GM18873 (cell line): ENCODE results near the gene RETREG3.
"Not testable (repeated sequence)": the region's sequence is repeated elsewhere in the genome, so short reads cannot be mapped to it uniquely, and the experiment has no call there.

Experiments
- ATAC-seq: cut with Tn5 transposase; IDR thresholded peaks from one replicate; pipeline ENCODE4 v1.9.1; 2021; ENCODE audit warnings: mild to moderate bottlenecking, moderate library complexity, moderate number of reproducible peaks; ENCODE audit not compliant: unreplicated experiment, low FRiP score

Gene RETREG3

DNA sequence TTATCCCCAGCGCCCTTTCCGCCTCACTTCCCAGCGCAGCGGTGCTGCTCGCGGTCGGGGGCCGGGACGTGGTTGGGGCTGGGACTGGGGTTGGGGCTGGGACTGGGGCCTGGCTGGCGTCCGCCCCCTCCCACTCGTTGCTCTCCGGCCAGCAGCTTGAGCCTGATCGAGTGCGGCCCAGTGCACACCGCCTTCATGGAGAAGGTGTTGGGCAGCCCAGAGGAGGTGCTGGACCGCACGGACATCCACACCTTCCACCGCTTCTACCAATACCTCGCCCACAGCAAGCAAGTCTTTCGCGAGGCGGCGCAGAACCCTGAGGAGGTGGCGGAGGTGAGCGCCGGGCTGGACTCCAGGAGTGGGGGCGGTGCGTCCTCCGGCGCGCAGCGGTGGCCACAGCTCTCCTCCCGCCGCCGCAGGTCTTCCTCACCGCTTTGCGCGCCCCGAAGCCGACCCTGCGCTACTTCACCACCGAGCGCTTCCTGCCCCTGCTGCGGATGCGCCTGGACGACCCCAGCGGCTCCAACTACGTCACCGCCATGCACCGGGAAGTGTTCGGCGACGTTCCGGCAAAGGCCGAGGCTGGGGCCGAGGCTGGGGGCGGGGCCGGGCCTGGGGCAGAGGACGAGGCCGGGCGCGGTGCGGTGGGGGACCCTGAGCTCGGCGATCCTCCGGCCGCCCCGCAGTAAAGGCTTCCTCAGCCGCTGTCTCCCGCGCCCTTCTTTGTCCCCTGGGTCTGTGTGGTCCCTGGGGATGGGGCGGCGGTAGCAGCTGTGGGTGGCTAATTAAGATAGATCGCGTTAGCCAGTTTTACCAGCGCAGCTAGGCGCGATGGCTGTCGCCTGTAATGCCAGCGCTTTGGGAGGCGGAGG lies 54.7 kb downstream of the RETREG3 start:
- no peak for ATAC-seq

DNA sequence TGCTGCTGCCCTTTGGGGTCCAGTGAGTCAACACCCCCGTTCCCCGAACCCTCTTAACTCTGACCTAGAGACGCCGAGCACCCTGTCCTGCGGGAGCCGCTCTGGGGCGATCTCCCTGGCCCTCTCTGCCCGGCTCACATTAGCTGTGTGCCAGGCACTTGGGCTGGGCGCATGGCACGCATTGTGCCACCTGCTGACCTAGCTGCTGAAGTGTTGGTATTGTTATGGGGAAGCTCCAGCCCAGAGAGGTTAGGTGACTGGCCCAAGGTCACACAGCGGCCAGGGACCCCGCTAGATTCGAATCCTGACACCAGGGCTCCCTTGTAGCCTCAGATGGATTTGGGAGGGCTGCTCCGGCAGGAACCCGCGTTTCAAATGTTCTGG lies 55.3 kb downstream of the RETREG3 start:
- no peak for ATAC-seq

DNA sequence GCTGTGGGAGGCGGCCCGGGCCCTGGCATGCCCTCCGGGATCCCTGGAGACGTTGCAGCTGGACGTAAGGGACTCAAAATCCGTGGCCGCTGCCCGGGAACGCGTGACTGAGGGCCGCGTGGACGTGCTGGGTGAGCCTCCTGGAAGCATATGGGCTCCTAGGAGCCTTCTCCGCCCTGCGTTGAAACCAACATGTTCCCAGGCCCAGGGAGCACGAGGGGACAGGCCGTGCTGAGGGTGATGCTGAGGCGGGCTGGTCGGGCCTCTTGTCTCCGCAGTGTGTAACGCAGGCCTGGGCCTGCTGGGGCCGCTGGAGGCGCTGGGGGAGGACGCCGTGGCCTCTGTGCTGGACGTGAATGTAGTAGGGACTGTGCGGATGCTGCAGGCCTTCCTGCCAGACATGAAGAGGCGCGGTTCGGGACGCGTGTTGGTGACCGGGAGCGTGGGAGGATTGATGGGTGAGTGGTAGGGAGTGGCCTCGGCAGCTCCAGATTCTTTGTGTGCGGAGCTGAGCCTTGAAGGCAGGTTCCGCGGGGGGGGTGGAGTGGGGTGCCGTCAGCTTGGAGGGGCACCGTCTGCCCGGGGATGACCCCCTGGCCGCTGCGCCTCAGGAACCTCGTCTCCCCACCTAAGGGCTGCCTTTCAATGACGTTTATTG lies 55.9 kb downstream of the RETREG3 start:
- no peak for ATAC-seq

DNA sequence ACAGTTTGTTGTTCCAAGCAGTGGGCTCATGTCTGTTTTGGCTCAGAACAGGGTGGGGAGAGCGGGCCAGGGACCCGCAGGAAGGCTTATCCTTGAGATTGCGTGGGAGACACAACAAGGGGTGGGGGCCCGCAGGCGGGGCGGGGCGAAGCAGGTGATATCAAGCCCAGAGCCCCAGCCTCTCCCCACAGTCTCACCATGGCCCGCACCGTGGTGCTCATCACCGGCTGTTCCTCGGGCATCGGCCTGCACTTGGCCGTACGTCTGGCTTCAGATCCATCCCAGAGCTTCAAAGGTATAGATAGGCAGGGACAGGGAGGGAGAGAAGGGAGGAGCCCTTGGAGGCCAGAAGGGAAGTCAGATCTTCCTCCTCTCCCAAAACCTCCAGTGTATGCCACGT lies 56.4 kb downstream of the RETREG3 start, which contains the start of gene HSD17B1:
TSS of gene HSD17B1 (plus strand) at position 188 of the 400 bp plus-strand sequence. CDS start at position 199, 11 bp downstream.
- not testable (repeated sequence) for ATAC-seq

DNA sequence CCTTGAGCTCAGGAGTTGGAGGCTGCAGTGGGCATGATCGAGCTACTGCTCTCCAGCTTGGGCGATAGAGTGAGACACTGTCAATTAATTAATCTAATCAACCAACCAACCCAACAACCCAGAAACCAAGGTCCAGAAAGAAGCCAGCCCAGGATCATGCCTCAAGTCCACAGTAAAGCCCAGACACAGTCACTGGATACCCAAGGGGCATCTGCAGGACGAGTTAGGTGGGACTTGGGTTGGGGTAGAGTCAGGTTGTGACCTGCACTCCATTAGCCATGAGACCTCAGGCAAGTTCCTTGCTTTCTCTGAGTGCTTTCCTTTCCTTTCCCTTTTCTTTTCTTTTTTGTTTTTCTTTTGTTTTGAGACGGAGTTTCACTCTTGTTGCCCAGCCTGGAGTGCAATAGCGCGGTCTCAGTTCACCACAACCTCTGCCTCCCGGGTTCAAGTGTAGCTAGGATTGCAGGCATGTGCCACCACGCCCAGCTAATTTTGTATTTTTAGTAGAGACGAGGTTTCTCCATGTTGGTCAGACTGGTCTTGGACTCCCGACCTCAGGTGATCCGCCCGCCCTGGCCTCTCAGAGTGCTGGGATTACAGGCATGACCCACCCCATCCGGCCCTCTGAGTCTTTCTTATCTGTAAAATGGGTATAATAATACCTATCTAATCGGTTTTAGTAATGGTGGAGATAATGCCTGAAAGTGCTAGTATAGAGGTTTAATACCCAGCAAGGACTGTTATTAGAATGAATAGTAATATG lies 60.0 kb downstream of the RETREG3 start:
- ATAC-seq, result no peak

DNA sequence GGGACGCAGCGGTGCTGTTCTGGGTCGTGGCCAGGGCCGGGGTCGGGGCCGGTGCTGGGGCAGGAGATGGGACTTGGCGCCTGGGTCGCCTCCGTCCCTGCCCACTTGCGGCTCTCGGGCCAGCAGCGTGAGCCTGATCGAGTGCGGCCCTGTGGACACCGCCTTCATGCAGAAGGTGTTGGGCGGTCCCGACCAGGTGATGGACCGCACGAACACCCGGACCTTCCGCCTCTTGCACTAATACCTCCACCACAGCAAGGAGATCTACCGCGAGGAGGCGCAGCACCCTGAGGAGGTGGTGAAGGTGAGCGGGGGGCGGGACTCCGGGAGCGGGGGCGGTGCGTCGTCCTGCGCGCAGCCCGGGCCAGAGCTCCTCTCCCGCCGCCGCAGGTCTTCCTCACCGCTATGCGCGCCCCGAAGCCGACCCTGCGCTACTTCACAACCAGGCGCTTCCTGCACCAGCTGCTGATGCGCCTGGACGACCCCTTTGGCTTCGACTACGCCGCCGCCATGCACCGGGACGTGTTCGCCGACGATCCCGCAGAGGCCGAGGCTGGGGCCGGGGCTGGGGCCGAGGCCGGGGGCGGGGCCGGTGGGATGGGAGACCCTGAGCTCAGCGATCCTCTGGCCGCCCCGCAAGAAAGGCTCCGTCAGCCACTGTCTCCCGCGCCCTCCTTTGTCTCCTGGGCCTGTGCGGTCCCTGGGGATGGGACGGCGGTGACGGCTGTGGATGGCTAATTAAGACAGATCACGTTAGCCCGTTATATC lies 60.9 kb downstream of the RETREG3 start:
- ATAC-seq, result no peak

DNA sequence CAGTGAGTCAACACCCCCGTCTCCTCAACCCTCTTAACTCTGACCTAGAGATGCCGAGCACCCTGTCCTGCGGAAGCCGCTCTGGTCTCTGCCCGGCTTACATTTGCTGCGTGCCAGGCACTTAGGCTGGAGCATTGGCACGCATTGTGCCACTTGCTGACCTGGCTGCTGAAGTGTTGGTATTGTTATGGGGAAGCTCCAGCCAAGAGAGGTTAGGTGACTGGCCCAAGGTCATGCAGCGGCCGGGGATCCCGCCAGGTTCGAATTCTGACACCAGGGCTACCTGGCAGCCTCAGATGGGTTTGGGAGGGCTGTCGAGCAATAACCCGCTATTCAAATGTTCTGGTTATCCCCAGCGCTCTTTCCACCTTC lies 61.5 kb downstream of the RETREG3 start:
- ATAC-seq, result no peak

DNA sequence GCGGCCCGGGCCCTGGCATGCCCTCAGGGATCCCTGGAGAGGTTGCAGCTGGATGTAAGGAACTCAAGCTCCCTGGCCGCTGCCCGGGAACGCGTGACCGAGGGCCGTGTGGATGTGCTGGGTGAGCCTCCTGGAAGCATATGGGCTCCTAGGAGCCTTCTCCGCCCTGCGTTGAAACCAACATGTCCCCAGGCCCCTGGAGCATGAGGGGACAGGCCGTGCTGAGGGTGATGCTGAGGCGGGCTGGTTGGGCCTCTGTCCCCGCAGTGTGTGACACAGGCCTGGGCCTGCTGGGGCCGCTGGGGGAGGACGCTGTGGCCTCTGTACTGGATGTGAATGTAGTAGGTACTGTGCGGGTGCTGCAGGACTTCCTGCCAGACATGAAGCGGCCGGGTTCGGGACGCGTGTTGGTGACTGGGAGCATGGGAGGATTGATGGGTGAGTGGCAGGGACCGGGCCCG lies 62.1 kb downstream of the RETREG3 start:
- no peak for ATAC-seq

DNA sequence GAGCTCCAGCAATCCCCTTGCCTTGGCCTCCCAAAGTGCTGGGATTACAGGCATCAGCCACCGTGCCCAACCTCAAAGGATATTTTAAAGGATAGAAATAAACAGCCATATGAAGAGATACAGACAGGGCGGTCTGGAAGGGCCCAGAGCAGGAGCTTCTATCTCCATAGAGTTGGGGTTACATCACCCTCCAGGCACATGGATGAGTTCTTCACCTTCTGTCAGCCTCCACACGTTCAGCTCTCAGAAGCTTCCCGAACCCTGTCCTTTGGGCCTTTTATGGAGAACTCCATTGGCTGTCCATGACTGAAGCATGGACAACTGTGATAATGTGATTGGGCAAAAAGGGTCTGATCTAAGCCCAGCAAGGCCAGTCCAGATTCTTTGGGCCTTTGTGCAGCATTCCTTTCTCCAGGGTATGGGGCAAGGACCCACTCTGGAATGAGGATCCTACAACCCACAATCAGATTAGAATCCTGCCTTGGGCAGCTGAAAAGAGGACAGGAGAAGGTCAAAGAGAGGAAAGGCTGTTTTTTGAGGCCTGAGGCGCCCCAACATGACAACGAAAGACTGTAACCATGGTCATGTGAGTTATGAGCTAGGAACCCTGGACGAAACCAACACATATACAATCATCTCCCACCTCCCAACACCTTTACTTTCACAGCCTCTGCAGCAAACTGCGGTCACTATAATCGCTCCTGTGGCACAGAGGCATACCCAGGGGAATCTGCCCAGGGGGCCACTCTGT lies 63.2 kb downstream of the RETREG3 start:
- not testable (repeated sequence) for ATAC-seq

DNA sequence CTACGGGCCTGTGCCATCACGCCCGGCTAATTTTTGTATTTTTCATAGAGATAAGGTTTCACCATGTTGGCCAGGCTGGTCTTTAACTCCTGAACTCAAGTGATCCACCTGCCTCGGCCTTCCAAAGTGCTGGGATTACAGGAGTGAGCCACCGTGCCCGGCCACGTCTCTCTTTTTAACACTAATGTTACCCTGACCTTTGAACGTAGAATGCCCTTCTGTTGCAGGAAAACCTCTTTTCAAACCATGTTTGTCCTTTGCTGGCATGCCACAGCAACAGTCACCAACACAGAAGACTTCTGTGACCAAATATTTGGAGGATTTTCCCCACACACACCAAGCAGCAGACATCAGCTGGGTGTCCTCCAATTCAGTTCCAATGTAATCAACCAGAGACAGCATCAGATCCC lies 64.3 kb downstream of the RETREG3 start:
- no peak for ATAC-seq

DNA sequence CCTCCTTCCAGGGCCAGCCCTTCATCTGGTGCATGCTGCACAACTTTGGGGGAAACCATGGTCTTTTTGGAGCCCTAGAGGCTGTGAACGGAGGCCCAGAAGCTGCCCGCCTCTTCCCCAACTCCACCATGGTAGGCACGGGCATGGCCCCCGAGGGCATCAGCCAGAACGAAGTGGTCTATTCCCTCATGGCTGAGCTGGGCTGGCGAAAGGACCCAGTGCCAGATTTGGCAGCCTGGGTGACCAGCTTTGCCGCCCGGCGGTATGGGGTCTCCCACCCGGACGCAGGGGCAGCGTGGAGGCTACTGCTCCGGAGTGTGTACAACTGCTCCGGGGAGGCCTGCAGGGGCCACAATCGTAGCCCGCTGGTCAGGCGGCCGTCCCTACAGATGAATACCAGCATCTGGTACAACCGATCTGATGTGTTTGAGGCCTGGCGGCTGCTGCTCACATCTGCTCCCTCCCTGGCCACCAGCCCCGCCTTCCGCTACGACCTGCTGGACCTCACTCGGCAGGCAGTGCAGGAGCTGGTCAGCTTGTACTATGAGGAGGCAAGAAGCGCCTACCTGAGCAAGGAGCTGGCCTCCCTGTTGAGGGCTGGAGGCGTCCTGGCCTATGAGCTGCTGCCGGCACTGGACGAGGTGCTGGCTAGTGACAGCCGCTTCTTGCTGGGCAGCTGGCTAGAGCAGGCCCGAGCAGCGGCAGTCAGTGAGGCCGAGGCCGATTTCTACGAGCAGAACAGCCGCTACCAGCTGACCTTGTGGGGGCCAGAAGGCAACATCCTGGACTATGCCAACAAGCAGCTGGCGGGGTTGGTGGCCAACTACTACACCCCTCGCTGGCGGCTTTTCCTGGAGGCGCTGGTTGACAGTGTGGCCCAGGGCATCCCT lies 65.7 kb downstream of the RETREG3 start:
- ATAC-seq, result no peak

DNA sequence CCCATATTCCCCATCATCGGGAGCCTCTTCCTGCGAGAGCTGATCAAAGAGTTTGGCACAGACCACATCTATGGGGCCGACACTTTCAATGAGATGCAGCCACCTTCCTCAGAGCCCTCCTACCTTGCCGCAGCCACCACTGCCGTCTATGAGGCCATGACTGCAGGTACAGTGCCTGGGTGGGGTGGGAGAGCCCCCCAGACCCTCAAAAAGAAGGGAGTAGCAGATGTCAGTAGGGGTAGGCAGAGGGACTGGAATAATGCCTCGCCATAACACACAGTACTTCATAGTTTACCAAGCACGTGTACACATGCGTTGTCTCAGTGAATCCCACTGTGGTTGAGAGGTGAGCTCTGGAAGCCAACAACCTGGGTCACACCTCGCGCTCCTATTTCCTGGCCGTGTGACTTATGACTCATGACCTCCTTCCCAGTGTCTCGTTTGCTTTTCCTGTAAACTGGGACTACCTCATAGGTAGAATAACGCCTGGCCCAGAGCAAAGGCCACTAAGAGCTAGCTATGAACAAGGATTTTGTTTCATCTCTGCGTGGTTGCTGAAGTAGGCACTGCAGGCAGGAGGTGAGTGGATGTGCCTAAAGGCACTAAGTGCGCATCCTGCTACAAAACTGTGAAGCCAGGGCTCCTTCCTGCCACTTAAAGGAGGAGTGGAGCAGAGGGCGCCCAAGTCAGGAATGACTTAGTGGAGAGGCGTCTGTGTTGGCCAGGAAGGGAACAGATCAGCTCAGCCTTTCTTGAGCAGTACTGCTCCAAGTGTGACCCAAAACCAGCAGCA lies 67.9 kb downstream of the RETREG3 start:
- no peak for ATAC-seq

DNA sequence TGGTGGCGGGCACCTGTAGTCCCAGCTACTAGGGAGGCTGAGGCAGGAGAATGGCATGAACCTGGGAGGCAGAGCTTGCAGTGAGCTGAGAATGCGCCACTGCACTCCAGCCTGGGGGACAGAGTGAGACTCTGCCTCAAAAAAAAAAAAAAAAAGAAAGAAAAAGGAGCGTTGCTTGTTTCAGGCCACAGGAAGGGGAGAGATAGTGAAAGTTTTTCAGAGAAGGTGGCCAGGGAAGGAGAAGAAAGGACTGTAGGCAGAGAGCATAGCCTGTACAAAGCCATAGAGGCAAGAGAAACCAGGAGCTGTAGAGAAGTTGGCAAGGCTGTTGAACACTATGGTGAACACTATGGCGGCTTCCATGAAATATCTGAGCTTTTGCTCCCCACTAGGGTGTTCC lies 68.6 kb downstream of the RETREG3 start:
- not testable (repeated sequence) for ATAC-seq

DNA sequence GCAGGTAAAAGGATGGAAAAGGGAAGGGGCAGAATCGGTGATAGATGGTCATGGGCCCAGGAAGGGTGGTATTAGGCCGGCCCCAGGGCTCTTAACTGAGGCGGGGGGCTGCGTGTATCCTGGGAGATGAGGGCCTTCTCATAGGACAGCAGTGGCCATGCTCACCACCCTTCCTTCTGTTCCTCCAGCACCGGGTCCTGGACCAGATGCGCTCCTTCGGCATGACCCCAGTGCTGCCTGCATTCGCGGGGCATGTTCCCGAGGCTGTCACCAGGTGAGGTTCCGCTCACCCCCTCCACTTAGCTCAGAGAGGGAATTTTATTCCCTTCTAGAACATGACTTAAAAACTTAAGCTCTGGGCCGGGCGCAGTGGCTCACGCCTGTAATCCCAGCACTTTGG lies 70.7 kb downstream of the RETREG3 start:
- ATAC-seq, result no peak

DNA sequence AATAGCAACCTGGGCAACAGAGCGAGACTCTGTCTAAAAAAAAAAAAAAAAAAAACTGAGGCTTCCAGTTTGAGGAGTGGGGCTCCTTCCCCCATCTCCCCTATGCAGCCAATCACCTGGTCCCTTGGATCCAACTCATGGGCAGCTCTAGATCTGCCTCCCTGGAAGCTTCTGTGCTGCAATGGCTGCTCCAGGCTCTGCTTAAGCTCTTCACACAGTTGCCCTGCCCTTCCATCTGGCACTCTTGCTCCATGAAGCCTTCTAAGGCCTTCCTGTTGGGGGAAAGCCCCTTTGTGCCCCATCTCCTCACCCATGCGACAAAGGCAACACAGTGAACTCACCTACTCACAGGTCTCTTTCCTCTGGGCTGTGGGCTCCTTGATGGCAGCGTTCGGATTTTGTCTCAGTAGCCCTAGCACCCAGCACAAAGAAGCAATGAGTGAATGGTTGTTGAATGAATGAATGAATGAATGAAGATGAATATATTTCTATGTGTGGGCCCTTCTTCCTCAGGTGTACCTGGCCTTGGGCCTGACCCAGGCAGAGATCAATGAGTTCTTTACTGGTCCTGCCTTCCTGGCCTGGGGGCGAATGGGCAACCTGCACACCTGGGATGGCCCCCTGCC lies 71.2 kb downstream of the RETREG3 start:
- ATAC-seq, result no peak

DNA sequence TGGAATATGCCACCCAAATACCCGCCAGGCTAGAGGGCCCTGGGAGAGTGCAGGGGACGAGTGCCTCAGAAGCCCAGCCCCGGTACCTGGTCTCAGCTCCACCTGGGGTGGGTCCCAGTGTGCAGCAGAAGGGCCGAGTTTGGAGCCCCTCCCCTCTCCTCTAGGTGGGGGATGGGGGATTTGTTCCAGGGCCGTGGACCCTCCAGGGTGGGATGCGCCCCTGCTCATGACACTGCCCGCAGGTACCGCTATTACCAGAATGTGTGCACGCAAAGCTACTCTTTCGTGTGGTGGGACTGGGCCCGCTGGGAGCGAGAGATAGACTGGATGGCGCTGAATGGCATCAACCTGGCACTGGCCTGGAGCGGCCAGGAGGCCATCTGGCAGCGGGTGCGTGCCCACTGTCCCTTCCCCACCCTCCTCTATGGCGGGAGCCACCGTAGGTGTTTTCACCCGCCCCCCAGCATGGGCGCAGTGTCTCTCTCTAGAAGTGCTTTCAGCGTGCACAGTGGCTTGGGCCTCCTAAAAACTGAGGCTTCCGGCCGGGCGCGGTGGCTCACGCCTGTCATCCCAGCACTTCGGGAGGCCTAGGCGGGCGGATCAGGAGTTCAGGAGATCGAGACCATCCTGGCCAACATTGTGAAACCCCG lies 71.9 kb downstream of the RETREG3 start:
- ATAC-seq, result no peak
